Dedifferentiated amniotic fluid mesenchymal stem cell (primary cell): ENCODE measurements around the gene SH3GL2.

Experiments used
- DNase-seq: peaks from one replicate; pipeline ENCODE4 v3.0.0-alpha.2; 2016; ENCODE audit errors: extremely low spot score

The SH3GL2 gene

DNA sequence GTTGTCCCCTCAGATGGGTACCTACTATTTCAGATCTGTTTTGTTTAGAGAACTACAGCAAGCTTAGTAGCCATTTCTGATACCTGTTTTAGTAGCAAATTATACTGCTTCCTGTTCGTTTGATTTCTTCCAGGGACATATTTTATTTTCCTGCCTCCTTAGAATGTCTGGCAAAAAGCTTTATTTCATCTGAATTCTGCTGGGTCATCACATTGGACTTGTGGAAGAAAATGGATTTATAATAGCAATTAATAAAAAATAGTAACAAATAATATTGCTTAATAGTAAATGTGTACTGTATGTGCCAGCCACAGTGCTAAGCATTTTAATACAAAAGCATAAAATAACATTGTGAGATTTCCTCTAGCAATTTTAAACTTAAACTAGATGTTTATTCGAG is 79.4 kb downstream of the SH3GL2 start:
- DNase-seq = no peak

DNA sequence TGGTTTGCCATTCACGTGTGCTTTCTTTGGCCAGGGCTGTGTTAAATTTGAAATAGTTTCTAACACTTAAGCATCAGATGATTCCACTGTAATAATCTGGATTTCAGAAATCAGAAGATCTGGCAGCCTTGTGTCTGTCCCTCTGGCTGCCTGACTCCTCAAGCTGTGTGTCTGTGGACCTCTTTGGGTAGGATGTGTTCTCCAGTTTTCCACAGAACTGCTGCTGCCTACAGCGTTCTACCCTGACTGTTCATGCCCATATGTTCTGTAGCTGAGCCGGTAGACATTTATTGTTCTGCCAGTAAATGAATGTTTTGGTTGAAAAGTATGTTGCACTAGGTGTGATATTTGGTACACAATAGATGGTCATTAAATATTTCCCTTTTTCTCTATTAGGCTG is 81.3 kb downstream of the SH3GL2 start:
- no peak for DNase-seq

DNA sequence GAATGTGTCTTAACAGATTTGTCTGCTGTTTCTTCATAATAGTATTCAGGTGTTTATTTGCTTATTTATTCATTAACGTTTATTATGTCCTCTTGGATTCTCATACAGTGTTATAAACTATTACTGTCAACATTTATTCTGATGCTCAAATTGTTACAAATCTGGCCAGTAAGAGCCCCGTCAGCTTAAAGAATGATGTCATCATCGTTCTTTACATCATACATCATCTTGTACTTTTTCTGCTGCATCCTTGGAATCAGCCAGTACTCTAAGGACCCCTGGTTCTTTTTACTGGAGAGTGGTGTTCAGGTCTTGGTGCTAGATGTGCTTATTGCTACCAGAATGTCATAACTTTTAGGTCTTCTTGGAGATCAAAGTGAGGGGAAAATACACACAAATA is 86.6 kb downstream of the SH3GL2 start:
- no peak for DNase-seq

DNA sequence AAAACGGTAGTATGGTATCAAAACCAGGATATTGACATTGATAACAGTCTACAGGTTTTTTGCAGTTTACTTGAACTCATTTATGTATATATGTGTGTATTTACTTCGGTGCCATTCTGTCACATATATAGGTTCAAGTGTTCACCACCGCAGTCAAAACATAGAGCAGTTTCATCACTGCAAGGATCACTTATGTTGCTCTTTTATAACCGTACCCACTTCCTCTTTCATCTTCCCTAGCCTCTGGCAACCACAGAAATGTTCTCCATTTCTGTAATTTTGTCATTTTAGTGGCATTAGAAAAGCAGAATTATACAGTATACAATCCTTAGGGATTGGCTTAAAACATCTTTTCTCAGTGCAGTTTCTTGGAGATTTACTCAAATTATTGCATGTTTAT is 90.3 kb downstream of the SH3GL2 start:
- DNase-seq = no peak

DNA sequence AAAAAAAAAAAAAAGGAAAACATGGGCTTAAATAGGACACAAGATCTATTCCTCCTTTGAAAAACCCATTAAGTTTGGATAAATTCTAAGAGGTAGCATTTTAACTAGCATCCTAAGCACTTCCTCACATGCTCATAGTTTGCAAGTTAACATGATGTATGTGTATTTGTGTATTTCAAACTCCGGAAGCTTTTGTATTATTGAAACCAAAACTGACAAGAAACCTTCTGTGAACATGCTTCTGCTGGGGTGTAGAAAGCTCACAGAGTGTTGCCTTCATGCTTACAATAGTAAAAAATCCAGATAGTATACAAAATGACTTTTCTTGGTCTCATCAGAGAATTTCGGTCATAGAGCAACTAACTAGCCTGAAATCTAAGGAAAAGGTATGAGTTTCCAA is 103.8 kb downstream of the SH3GL2 start:
- DNase-seq = no peak

DNA sequence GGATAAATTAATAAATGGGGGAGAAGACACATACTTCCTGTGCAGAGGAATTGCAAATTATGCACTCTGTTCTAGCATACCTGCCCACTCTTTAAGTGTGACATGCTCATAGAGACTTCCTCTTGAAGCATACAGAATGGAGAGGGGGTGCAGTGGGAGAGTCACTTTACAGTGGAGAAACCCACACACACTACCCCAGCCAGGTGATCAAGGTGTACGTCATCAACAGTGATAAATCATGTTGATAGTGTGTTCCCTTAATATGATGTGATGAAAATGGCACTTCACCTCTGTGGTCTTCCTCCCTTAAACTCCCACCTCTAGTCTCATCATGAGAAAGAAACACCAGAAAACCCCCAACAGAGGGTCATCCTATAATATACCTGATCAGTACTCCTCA is 110.0 kb downstream of the SH3GL2 start:
- DNase-seq = no peak

DNA sequence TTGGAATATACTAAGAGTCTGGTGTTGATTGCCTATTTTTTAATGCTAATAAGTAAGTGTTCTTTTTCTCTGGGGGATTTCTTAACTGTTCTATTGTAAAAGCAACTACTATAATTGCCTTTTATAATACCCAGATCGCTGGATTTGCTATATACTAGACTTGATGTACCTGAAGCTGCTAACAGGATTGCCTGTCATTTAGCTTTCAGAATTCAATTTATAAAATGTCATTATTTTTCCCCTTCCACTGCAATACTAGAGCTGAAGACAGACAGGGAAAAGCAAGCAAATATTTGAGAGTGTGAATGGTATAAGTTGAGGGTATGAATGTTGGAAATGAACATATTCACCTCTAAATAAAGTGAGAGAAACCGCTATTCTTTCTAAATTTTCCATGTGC is 115.5 kb downstream of the SH3GL2 start:
- DNase-seq = no peak

DNA sequence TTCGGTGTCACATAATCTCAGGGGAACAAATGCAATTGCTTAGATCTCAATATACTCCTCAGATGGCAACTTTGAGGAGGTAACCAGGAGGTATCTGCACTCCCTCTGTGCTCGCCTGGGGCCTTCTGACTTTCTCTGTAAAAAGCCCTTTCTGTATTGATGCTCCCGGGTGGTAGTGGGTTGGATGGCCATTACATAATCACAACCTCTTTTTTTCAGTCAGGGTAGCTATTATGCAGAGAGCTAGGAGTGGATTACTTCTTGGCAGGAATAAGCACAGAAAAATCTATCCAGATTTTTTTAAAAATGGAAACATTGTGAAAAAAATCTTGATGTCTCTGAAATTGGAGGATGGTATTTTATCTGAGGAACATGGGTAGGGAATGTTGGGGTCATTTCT is 116.6 kb downstream of the SH3GL2 start:
- DNase-seq = no peak

DNA sequence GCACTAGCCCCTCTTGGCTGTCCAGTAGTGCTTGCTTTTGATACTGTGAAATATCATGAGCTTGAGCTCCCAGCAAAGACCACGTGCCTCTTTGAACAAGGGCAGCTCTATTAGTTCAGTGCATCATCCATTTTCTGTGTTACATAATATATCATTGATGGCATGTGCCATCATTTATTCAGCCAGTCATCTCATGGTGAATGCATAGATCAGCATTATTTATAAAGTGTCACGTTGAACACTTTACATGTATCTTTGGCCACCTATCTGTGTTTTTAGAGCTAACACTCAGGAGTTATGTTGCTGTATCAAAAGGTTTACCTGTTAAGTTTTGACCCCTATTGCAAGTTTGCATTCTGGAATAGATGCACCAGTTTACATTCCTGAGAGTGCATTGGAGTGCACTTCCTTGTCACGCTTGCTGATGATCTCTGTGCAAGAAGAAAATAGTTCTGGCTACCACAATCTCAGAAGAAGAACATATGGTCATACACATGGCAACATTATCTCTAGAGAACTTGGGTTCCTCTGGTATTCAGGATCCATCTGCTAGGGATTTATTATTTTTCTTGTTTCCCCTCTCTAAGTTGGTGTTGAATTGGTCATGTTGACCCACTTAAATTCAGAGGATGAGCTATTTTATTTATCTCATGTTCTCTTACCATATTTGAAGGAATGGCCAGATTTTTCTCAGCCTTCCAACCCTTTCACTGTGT is 120.9 kb downstream of the SH3GL2 start:
- DNase-seq = no peak

DNA sequence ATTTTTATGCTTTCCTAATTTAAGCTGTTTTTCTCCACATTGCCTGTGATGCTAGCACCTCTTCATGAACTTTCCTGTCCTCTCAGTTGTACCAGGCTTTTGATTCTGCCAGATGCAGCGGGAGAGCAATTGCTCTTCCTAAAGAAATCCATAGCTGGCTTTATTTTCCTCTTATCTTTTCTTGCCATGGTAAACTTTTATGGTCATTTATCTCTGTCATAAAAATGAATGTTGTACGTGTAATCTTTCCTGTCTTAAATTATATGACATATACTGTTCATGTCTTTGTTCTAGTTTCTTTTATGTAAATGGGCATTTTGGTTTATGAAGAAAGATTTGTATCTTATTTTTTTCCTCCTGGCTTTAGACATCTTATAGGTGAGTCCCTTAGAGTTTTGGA is 127.5 kb downstream of the SH3GL2 start:
- DNase-seq = no peak

DNA sequence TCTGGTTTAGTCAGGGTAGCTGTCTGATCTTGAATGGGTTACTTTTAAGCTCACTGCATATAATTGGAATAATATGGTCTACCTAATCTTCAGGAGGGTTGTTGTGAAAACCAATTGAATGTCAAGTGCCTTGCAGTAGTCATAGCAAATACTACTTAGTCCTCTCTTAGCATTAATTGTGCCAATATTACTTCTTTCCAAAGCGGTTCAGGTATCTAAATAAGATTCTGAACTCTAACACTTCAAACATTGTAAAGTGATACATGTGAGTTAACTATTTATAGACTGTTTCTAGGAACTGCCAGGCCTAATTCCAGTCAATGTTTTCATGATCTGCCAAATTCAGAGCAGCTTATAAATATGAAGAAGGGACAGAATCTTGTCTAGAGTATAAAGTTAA is 140.2 kb downstream of the SH3GL2 start:
- no peak for DNase-seq

DNA sequence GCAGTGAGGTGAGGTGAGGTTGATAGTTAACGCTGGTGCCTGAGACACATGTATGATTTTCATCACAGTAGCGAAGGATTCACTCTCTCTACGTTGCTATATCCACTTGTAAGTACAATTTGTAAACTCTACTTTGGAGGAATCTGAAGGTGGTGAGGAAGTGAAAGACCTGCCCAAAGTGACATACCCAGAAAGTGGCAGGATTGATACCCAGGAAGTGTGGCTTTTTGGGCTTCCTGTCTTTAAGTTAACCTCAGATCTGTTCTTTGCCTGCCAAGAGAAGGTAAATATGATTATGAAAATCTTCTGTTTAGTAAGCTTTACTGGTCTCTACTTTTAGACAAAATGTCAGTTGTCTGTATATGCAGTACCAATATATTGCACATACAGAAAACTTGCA is 143.1 kb downstream of the SH3GL2 start:
- DNase-seq = no peak

DNA sequence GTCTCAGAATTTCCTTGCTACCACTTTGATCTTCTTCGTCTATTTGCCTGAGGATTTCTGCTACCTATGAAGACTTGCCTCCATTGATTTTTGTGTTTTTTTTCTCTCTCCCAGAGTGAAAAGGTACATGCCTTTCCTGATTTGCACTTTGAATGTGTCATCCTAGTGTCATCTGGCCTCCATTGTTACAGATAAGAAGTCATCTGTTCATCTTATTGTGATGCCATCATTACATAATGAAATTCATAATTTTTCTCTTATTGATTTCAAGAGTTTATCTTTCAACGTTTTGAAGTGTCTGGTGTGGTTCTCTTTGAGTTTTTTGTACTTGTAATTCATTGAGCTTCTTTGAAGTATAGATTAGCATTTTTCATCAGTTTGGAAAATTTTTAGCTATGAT is 144.8 kb downstream of the SH3GL2 start:
- no peak for DNase-seq

DNA sequence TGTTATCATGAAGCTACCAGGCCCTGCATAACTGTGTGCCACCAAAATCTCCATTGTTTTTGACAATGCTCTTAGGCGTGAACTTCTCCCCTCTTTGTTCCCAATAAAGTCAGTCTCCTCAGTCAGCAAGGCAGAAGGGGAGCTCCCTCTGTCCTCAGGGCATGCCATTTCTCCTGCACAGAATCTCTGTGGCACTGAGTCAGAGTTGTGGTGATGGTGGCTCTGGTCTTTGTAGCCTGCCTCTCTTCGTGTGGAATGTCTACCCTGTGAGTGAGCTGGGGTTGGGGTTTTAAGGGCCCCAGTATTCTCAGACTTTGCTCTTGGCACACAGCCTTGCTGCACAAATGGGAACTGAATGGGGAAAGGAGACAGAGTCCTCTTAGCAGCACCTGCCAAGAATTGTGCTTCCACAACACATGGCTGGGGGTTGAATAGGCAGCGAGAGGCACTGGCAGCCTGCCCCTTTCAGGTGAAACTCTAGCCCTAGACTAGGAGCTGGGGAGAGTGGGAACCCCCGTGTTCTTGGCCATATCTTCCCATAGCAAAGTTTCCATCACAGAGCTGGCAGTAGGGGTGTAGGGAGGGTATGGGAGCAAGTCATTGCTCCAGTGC is 146.6 kb downstream of the SH3GL2 start:
- no peak for DNase-seq

DNA sequence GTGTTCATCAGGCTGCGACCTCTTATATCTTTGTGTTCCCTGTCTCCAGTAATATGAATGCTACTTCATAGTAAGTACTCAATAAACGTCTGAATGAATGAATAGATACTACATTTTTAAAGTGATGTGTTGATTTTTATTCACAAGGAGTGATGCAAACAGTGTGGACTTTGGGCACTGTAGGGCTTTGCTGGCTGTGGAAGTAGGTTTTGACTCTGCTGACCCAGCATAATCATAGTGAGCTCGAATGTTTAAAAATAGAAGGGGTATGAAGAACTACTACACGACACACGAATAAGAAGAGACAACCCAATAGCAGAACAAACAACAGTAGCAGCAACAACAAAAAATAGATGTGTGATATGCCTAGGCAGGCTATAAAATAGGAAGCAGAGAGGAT is 147.4 kb downstream of the SH3GL2 start:
- no peak for DNase-seq

DNA sequence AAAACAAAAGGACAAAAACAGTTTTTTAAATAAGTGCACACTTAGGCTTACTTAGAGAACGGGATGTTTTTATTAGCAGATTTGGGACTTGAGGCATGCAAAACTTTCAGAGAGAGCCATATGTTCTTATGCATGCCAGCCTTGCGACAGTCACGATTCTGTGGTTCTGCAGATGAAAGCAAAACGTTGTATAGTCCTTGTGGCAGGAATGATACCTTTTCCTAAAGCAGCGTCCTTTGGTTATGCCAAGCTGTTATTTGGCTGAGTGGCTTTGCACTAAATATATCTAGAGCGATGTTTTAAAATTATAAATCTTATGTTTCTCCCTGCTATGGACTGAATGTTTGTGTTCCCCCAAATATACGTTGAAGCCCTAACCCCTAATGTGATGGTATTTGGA is 152.0 kb downstream of the SH3GL2 start:
- no peak for DNase-seq

DNA sequence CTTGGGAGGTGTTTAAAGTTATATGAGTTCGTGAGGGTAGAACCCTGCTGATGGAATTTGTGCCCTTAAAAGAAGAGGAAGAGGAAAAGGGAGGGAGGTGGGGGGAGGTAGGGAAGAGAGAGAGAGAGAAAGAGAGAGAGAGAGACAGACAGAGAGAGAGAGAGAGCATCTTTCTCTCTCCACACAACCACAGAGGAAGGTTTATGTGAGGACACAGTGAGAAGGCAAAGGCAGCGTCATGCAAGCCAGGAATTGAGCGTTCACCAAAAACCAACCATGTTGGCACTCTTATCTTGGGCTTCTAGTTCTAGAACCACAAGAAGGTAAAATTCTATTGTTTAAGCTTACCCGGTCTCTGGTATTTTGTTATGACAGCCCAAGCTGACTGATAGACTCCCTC is 152.4 kb downstream of the SH3GL2 start:
- DNase-seq = no peak

DNA sequence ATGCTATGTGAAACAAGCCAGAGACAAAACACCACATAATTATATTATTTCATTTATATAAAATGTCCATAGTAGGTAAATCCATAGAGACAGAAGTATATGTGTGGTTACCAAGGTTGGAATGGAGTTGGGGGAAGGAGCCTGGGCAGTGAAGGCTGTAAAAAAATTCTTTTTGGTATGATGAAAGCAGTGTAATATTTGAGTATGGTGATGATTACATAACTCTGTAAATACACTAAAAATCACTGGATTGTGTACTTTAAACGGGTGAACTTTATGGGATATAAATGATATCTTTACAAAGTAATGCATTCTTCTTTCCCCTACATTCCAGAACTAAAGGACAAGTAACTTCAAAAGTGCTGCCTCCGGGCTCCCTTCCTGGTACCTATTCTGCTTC is 155.8 kb downstream of the SH3GL2 start:
- no peak for DNase-seq

DNA sequence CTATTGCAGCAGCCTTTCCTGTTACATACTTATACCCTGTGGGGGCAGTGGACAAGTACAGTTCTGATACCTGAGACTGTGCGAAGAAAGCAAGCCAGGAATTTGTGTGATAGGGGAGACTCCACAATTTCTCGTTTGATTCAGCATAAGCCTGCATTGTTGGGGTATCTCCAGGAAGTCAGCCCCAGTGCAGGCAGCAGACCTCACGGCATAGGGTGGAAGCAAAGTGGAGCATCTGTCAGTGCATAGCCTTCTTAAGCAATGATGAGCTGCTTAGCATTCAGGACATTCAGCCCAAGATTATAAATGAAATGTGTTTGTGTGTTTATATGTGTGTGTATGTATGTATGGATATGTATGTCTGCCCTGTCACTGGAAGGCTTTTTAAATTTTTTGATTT is 157.0 kb downstream of the SH3GL2 start:
- DNase-seq = no peak

DNA sequence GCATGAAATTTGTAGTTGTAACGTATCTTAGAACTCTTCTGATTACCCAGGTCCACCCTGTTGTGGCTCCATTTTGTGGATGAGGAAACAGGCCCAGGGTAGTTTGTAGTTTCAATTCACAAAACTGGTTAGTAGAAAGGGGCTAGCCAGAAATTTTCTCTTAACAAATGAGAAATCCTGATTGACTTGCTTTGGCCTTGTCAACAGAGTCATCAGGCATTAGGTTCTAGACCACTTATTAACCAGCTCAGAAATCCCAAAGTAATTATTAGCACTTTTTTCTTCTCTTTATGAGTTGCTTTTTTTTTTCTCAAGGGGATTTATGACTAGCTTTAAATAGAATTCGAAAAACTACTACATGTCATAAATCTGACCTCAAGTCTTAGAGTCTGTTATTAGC is 160.2 kb downstream of the SH3GL2 start:
- no peak for DNase-seq

DNA sequence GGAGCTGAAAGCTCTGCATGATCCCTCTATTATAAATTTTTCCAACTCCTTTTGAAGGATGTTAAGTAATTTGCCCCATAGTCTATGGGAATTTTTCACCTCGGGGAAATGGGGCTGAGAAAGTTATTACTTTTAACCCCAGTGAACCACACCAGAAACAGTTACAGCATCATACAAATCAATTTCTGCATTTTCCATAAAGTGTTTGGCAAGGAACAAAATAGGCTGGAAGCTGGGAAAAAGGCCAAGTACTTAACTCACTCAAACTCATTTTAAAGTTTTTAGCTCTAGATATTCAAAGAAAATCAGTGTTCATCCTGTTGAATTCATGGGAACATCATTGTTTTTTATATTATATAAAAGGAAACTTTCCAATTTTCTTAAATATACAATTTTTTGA is 160.9 kb downstream of the SH3GL2 start:
- DNase-seq = no peak

DNA sequence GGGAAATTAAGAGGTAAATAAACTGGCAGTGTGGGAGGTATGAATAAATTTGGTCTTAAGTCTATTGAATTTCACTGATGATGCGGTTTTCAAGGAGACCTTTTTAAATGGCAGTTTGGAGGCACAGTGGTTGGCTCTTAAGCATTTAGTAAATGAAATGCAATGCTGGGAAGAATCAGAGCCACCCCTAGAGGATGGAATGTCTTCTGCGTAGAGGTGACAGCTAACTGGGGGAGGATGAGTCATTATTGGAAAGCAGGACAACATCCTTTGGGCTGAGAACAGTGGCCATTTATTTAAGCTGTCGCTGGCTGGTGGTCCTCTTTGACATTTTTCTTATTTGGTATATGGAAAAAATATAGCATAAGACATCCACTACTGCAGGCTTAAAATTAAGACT is 163.2 kb downstream of the SH3GL2 start:
- no peak for DNase-seq

DNA sequence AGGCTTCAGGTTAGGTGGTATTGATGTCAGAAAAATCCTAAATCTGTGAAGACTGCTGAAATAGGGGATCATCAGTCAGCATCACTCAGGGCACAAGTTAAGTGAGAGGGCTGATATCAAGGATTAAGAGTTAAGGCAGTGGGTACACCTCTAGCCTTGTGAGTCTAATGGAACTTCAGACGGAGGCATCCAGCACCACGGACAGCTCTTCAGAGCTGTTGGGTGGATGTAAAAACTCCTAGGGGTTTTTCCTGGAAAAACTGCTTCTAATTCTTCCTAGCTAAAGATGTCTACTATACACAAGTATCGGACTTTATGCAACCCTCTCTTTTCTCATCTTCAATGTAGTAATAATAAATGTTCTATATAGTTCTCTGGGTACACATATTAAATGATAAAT is 165.9 kb downstream of the SH3GL2 start:
- DNase-seq = no peak

DNA sequence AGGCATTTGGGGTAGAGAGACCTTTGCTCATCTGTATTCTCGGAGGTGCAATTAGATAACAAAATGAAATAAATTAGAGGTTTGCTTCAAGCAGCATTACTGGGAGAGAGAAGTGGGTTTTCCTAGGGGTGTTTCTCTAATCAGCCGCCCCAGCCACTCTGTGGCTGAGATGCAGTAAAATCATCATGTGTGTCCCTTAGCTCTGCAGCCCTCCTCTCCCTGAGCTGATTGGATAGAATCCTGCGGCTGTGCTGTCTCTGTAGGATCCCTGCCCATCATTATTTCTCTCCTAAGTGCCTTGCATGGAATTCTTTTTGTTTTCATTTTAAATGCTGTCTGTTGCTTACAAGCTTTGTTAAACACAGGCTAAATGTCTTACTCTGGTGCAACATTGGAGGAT is 171.4 kb downstream of the SH3GL2 start:
- no peak for DNase-seq
